A549 (cell line): ENCODE data around the gene NSUN4.

Experiments used
- CTCF ChIP-seq: fragments of >200 bp; sonication (Bioruptor Twin); formaldehyde crosslinking; IDR thresholded peaks from 3 replicates; pipeline ENCODE4 v1.5.1; 2016
- HOXA7 ChIP-seq: fragments of 250-450 bp; sonication (Bioruptor Pico); IDR thresholded peaks from 2 replicates; pipeline ENCODE4 v1.5.0; 2020; ENCODE audit warnings: mild to moderate bottlenecking, moderate library complexity
- JUNB ChIP-seq: fragments of >200 bp; sonication (Bioruptor Twin); formaldehyde crosslinking; IDR thresholded peaks from 2 replicates; pipeline ENCODE4 v1.6.1; 2016
- POLR2A ChIP-seq: IDR thresholded peaks from 2 replicates; pipeline ENCODE4 v1.6.1; 2012; ENCODE audit warnings: mild to moderate bottlenecking, low read length
- POLR2AphosphoS2 ChIP-seq: conservative IDR thresholded peaks from 2 replicates; pipeline ENCODE4 v1.6.1; 2012; ENCODE audit warnings: low read length, improper control_type of control experiment, inconsistent platforms
- RAD21 ChIP-seq, 2 experiments: fragments of >200 bp in 1 of 2; sonication (Bioruptor Twin) in 1 of 2; formaldehyde crosslinking in 1 of 2; IDR thresholded peaks in 1 of 2; conservative IDR thresholded peaks in 1 of 2; 2 replicates in 1 of 2; 3 replicates in 1 of 2; pipeline ENCODE4 v1.6.1; 2012 to 2018; ENCODE audit warnings: inconsistent platforms in 1 of 2
- RNF2 ChIP-seq: fragments of 200-600 bp; sonication (generic); IDR thresholded peaks from 2 replicates; pipeline ENCODE4 v1.6.1; 2016; ENCODE audit warnings: low read depth, mild to moderate bottlenecking, antibody characterized with exemption, moderate library complexity, borderline replicate concordance

- TF ChIP-seq CTCF (no peak), POLR2AphosphoS2 (no peak), POLR2A (no peak), JUNB (no peak), RNF2 (no peak), HOXA7 (CRISPR knock-in tag) (no peak), RAD21 (conservative IDR thresholded peaks at IDR 0.05 in 1 of 2, IDR thresholded peaks at IDR 0.05 in 1 of 2) (no peak)
Measured at GRCh38 chr1:46303872-46304326, 36.7 kb upstream of the NSUN4 start.
